PFSK-1 (cell line): ENCODE results near the gene FN1.

Experiments used
- FOXP2 ChIP-seq: optimal IDR thresholded peaks from 2 replicates; pipeline ENCODE3; 2011; ENCODE audit warnings: borderline replicate concordance, control low read depth, inconsistent platforms; ENCODE audit not compliant: insufficient read depth; ENCODE audit errors: extremely low read length, extremely low read depth
- POLR2AphosphoS5 ChIP-seq: IDR thresholded peaks from 2 replicates; pipeline ENCODE4 v1.6.1; 2012; ENCODE audit warnings: low read depth, mild to moderate bottlenecking, control low read depth, low read length, moderate library complexity
- REST ChIP-seq, 2 experiments: IDR thresholded peaks; 2 replicates each; pipeline versions ENCODE4 v1.6.1 to v1.8.0; 2011 to 2012; ENCODE audit warnings: low read depth in 2 of 2, low read length in 2 of 2, control low read depth in 1 of 2, inconsistent platforms in 1 of 2, mild to moderate bottlenecking in 1 of 2, moderate library complexity in 1 of 2; ENCODE audit not compliant: insufficient read depth in 1 of 2
- SIN3A ChIP-seq: IDR thresholded peaks from 2 replicates; pipeline ENCODE4 v1.6.1; 2012; ENCODE audit warnings: mild to moderate bottlenecking, low read length, moderate library complexity, borderline replicate concordance; ENCODE audit not compliant: insufficient read depth
- TAF1 ChIP-seq: IDR thresholded peaks from 2 replicates; pipeline ENCODE4 v1.6.1; 2012; ENCODE audit warnings: low read length, control low read depth, borderline replicate concordance; ENCODE audit not compliant: insufficient read depth

GRCh38 chr2:215447056-215447455, 11.2 kb upstream of the FN1 start:
- TF ChIP-seq POLR2AphosphoS5 (no peak), REST (IDR thresholded peaks at IDR 0.05; ENCODE audit: insufficient read depth in 1 of 2, low read depth in 2 of 2, low read length in 2 of 2) (no peak), TAF1 (no peak), SIN3A (no peak), FOXP2 (no peak)
